ACHN (cell line): ENCODE measurements around the gene SLC12A2.

ENCODE experiments used
- DNase-seq: peaks from one replicate; pipeline ENCODE4 v3.0.0-alpha.2; 2015
- in situ Hi-C: cut with HindIII; loops from 2 replicates; pipeline ENCODE4 v1.10.0; 2017; ENCODE audit warnings: low sequenced_read_pairs, low pct_ligation_motif_present, low pct_unique_long_range_greater_than_20kb

Gene SLC12A2

DNA sequence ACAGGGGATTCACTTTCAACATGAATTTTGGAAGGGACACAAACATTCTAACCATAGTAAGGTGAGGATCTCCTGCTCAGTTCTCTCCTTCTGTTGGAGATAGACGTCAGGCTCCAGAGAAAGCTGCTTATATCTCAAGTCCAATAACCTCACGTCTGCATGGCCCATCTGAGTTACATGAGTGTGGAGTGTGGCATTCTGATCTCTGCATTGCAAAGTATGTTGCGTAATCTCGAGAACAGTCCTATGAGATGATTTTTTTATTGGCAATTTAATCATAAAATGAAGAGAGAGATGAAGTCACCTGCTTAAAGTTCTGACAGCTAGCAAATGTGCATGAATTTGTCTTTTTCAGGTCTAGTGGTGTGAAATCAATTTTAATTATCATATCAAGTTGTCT is 118.8 kb downstream of the SLC12A2 start:
- no peak for DNase-seq
- in situ Hi-C loops: no loop called here

DNA sequence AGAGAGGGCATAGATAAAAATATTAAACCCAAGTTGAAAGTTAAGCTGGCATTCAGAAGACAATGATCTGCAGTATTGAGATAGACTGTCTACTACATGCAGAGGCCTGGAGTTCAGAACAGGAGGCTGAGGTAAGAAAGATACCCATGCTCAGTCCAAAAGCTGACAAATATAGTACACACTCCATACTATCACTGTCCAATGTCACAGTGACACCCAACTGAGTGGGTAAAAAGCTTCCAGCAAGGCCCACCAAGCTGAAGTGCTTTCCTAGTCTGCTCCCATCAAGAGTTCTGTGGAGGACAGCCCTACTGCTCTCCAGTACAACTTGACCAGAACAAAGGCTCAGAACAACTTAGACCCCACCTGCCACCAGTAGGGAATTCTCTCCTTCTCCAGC is 124.9 kb downstream of the SLC12A2 start:
- no peak for DNase-seq
- in situ Hi-C loops: no loop called here

DNA sequence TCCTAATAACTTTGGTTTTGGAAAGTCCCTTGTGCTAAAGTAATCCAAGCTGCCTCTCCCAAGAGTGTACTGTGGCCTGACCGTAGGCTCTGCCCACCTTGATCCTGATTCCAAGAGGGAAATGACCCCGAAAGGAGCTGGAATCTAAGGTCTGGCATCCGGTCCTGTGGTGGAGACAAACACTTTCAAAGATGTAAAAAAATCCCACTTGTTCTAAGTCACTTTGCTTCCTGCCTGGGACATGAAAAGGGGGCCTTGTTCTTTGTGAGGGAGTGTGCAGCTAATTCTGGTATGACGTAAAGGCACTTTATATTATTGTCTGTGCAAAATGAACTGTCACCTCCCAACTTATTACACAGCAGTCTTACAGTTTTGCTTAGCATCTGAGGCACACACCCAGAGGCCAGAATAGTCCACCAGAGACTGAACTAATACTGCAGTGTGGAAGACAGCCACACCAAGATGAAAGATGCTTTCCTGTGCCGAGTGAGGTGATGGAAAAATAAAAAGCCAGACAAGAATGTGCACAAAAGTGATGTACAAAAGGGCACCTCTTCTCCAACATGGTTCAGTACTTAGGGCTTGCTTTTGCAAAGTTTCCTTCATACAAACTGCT is 128.7 kb downstream of the SLC12A2 start:
- in situ Hi-C loops: no loop called here
- DNase-seq: no peak

DNA sequence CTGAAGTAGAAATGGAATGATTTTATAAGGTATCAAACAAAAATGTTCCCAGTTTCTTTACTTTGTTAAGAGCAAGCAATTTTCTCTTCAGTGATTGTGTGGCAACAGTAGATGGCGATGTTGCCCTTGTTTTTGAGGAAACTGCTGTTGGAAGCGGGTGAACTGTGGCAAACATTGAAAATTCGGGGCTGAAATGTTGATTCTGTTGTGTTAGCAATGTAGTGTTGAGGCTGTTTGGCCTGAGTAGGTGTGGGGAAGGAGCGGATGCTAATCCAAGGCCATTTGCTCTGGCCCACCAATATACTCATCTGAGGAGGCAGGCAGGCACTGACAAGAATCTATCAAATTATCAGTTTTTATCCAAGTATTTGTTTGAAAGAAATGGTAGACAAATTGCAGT is 129.8 kb downstream of the SLC12A2 start:
- in situ Hi-C loops: no loop called here
- peak; percentile 57 for DNase-seq

DNA sequence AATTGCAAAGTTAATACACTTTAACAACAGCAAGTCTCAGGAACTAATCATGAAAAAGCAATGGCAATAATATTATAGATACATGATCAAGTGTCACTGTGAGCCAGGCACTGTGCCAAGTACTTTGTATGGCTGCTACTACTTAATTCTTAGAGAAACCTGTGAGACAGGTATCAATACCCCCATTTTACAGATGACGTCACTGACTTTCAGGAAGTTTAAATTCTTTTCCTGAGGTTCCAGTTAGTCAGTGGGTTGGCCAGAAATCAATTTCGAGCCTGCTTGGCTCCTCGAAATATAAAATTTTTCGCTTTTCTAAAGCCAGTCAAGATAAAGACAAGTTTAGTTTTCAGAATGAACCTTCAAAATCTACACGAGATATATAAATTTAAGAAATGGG is 130.3 kb downstream of the SLC12A2 start:
- in situ Hi-C loops: no loop called here
- DNase-seq: no peak

DNA sequence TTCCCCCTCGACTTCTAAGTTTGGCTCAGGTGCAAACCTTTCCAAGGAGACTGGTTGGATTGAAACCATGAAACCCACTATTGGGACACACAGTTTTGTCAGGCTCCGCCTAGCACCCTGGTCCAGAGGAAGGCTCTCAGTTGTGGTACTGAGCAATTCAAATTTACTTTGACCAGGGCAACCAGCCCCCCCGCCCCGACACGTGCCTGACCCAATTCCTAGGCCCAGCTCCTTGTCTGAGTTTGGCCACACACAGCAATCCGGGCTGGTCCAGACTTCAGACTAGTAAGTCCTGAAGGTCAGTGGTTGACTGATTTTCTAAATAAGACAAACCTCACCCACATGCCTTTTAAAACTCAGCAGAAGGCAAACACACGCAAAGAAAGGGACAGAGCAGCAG is 132.7 kb downstream of the SLC12A2 start:
- in situ Hi-C loops: no loop called here

DNA sequence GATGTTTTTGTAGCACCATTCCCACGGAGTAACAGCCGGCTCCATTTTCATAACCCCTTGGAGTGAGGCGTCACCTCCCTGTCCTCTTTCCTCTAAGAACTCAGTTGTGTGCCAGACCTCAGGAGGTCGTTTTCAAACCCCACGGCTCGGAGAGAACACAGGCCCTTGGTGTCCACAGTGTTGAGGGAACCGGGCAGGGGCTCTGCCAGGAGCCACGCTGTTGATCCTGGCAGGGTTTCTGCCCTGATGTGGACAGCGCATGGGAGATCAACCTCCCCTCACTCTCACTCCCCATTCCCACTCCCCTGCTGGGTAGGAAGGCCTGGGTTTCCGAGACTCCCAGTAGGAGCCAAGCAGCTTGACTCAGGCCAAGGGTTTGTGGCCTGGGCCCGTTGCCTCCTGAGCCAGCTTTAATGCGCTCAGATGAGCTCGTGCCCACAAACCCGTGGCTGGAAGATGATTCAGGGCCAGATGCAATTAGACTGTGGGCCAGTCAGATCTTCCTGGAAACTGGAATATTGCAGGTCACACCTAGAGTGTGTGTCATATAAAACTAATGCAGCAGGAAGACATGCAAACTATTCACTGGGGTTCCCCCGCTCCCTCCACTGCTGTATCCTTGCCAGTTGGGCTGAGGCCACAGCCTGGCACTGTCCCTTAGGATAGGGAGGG is 133.4 kb downstream of the SLC12A2 start:
- peak; percentile 87 for DNase-seq
- in situ Hi-C loops: no loop called here

More for the DNA sequence above, 132.7 kb downstream of the SLC12A2 start:
- DNase-seq: no peak

DNA sequence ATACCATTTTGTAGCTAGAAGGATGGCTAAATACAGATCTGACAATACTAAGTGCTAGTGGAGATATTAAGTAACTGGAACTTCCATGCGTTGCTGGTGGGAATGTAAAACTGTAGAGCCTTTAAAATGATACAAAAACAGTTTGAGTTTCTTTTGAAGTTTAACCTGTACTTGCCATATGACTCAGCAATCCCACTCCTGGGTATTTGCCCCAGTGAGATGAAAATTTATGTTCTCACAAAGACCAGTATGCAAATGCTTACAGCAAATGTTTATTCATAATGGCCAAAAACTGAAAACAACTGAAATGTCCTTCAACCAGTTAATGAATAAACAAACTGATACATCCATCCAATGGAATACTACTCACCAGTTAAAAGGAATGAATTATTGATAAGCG is 137.3 kb downstream of the SLC12A2 start:
- in situ Hi-C loops: no loop called here

DNA sequence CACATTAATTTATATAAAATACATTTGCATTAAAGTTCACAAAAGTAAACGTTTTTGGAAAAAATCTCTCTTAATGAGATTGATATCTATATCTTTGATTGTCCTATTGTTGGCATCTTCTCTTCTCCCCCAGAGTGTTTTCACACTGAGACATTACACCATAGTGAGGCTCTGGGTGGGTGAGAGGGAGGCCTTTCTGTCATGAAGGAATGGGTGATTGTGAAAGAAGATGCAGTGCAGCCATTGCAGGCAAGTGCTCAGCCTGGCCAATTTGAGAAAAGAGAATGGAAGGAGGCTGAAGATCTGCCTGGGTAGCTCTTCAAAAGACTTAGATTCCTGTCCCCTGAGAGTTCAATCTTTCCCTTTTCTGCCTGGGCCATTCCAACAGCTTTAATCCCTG is 140.8 kb downstream of the SLC12A2 start:
- in situ Hi-C loops: no loop called here

More for the DNA sequence above, 137.3 kb downstream of the SLC12A2 start:
- DNase-seq: no peak

DNA sequence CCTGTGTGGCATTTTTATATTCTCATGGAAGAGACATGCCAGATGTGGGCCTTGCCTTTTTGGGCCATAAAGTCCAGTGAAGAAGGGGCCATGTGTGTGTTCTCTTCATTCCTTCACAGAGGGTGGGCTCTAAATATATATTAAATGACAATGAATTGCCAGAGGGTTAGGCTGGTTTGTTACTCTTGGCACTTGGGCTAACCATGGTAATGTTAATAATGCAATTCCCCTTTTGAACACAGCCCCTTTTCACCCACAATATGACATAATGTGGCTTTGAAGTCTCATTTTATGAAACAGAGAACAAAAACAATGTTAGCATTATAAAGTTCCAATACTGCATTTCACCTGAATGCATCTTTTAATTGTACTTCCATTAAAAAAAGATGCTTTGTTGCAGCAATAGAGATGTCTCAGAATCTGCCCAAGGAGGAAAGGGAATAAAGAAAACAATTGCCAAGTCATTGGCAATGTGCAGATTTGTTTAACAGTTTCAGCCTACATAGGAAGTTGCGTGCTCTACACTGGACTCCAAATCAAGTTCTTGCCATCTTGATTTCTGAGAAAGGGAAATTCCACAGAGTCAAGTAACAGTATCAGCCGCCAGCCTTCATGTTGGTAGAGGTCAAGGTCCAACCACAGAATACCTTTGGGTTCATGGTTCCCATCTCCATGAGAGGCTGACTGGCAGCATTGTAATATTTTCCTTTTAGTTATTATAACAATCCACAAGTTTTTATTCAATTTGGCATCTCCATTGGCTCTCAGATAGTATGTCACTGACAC is 141.9 kb downstream of the SLC12A2 start:
- in situ Hi-C loops: no loop called here
- no peak for DNase-seq

More for the DNA sequence above, 140.8 kb downstream of the SLC12A2 start:
- no peak for DNase-seq

DNA sequence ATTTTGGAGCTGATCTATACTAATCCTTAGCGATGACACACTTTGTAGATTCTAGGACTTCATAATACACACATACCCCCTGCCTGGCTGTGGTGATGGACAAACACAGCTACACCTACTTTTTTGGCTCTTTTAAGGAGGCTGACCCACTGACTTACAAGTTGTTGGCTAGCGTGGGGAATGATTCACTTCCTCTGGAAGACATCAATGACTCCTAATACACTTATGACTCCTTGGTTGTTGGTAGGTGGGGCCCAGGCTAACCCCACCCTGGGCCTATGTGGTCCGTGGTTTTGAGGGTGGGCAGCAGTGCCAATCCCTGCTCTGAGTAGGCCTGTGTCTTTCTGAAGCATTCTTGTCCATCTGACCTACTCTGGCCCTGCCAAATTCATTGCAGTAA is 144.4 kb downstream of the SLC12A2 start:
- DNase-seq: peak; percentile 19
- in situ Hi-C loops: no loop called here

DNA sequence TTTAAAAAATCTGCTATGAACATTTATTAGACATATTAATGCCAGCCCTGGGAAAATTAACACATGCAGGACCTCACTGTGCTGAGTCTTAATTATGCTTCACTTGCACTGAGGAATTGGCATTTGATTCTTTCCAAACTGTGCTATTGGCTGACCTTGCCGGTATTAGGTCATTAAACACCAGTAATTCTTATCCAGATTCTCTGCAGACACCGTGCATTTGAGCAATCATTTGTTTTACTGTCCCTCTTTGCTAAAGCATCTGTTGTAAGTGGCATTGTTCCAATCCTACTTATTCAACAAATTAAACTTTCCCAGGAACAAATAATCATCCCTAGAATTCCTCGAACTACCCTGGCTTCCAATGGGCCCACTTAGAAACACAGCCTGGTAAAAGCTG is 145.0 kb downstream of the SLC12A2 start:
- in situ Hi-C loops: no loop called here
- no peak for DNase-seq

DNA sequence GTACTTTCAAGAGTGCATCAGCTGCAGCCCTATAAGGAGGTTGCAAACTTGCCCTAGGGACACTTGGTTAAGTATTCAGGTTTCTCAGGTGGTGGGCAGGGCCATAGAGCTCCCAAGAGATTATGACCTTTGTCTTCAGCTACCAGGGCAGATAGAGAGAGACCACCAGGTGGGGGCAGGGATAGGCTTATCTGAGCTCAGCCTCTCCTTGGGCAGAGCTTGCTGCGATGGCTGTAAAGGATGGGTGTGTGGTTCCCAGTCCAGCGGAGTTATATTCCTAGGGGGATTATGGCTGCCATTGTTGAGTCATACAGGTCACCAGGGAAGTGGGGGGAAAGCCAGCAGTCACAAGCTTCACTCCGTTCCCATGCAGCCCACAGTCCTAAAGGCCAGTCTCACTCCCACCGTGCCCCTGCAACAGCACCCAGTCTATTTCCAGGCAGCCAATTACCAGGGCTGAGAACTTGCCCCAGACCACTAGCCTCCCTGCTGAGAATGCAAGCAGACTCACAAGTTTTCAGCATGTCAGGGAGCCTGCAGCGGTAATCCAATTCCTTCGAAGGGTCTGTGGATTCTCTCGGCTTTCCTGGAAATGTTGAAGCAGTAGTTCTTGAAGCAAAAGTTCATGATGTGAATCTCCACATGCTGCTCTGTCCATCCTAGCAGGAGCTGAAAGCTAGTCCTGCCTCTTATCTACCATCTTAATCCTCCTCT is 151.5 kb downstream of the SLC12A2 start:
- in situ Hi-C loops: no loop called here
- DNase-seq: no peak

DNA sequence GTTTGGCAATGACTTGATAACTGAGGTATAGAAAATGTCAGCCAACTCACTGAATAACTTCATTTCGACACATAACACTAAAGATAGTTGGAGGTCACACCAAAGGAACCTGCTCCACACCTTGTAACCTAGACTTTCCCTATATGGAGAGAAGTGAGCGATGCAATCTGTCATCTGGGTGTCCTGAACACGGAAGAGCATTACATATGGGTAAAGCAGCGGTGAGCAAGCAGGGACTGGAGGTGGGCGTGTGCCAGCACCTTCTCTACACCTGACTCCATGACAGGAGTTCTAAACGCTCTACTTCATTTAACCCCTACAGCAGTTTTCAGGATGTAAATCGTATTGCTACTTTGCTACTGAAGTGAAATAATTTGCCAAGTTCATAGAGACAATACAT is 152.8 kb downstream of the SLC12A2 start:
- in situ Hi-C loops: no loop called here

DNA sequence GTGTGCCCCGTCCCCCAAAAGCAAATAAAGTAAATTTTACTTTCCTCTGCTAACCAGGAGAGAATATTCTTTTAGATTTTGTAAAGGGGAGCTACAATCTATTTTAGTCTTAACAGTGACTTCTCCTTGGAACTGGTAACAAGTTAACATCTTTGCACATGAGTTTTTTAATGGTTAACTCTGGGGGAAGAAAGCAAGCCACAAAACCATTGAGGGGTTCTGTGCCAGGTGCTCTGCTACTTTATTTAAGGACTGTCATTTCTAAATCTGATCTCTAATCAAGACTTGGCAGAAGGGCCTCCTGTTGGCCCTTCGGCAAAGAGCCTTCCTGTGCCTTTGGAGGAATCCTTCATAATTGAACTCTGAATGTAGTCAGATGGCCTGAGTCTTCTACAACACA is 153.4 kb downstream of the SLC12A2 start:
- in situ Hi-C loops: no loop called here

More for the DNA sequence above, 152.8 kb downstream of the SLC12A2 start:
- DNase-seq: no peak

DNA sequence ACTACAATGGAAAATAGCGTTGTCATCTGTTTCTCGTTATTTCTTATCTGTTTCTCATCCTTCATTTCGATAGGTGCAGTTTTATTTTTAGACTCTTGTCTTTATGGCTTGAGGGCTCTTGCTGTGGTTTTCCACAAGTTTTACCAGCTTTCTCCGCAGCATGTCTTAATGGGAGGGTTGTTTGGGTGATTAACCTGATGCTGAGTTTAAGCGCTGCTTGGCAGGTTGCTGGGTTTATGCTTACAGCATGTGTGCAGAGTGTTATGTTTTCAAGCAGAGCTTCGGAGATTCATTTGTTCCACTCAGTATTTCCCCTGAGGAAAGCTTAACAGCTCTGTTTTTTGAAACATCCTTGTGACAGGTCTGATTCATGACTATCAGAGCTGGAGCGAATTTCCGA is 154.0 kb downstream of the SLC12A2 start:
- in situ Hi-C loops: no loop called here
- no peak for DNase-seq

More for the DNA sequence above, 153.4 kb downstream of the SLC12A2 start:
- no peak for DNase-seq
